HG03575 (cell line): Measurements from ENCODE around the gene CPLX1.

Experiments used
- ATAC-seq: cut with Tn5 transposase; IDR thresholded peaks from one replicate; pipeline ENCODE4 v1.9.1; 2021; ENCODE audit not compliant: unreplicated experiment, insufficient number of reproducible peaks, low FRiP score; ENCODE audit errors: extremely low read depth

Gene CPLX1

GRCh38 chr4:801436-802124 is 24.3 kb downstream of the CPLX1 start:
- no peak for ATAC-seq

- no peak for ATAC-seq
Observed at GRCh38 chr4:797066-797465, 28.9 kb downstream of the CPLX1 start.

- no peak for ATAC-seq
Observed at GRCh38 chr4:796206-796605, 29.7 kb downstream of the CPLX1 start.

- no peak for ATAC-seq
Observed at GRCh38 chr4:795726-796119, 30.2 kb downstream of the CPLX1 start.

GRCh38 chr4:794900-795725 is 30.8 kb downstream of the CPLX1 start:
- no peak for ATAC-seq

- ATAC-seq, result no peak
Observed at GRCh38 chr4:793941-794621, 31.8 kb downstream of the CPLX1 start.

- no peak for ATAC-seq
Observed at GRCh38 chr4:793093-793861, 32.7 kb downstream of the CPLX1 start.

- ATAC-seq, result no peak
Observed at GRCh38 chr4:792626-793092, 33.3 kb downstream of the CPLX1 start.

GRCh38 chr4:791898-792625 is 33.9 kb downstream of the CPLX1 start:
- no peak for ATAC-seq

GRCh38 chr4:791252-791897 is 34.6 kb downstream of the CPLX1 start:
- no peak for ATAC-seq

GRCh38 chr4:790466-790820 is 35.5 kb downstream of the CPLX1 start:
- ATAC-seq, result no peak

- ATAC-seq, result no peak
Observed at GRCh38 chr4:789571-790465, 36.1 kb downstream of the CPLX1 start.

GRCh38 chr4:788636-789297 is 37.2 kb downstream of the CPLX1 start:
- ATAC-seq, result no peak

GRCh38 chr4:788006-788635 is 37.8 kb downstream of the CPLX1 start:
- no peak for ATAC-seq

GRCh38 chr4:787561-787981 is 38.4 kb downstream of the CPLX1 start:
- no peak for ATAC-seq

- no peak for ATAC-seq
Observed at GRCh38 chr4:786861-787300, 39.0 kb downstream of the CPLX1 start.
